Adrenal gland (tissue), 12 donors: ENCODE measurements around the gene CDK17. TPM values are rescaled to one million over a fixed set of nuclear protein-coding genes. Genes with fewer than 3 reads are reported as not detected.

Experiments used
- DNase-seq, 7 donors: peaks; one replicate each; pipeline ENCODE4 v3.0.0-alpha.2; 2019 to 2020
- H3K27ac ChIP-seq, 5 donors: fragments of 200-600 bp; sonication (generic) in 4 of 5; 1 replicate in 3 of 5; 2 replicates in 2 of 5; pipeline versions ENCODE4 v1.5.1 to v1.8.0; 2016 to 2020; ENCODE audit warnings: mild to moderate bottlenecking in 1 of 5
- H3K27me3 ChIP-seq: fragments of 200-600 bp; 2 replicates; pipeline ENCODE4 v1.8.0; 2021
- H3K36me3 ChIP-seq, 2 donors: fragments of 200-600 bp; replicated peaks in 1 of 2; 1 replicate in 1 of 2; 2 replicates in 1 of 2; pipeline versions ENCODE4 v1.5.1 to v1.8.0; 2018 to 2022
- H3K4me1 ChIP-seq, 2 donors: fragments of 200-600 bp; replicated peaks in 1 of 2; 1 replicate in 1 of 2; 2 replicates in 1 of 2; pipeline versions ENCODE4 v1.5.1 to v1.8.0; 2018 to 2021
- H3K4me3 ChIP-seq, 4 donors: fragments of 200-600 bp; sonication (generic) in 3 of 4; one replicate each; pipeline ENCODE4 v1.5.1; 2016 to 2018
- H3K9me3 ChIP-seq, 3 donors: fragments of 200-600 bp; sonication (generic) in 1 of 3; replicated peaks in 1 of 3; 1 replicate in 2 of 3; 2 replicates in 1 of 3; pipeline versions ENCODE4 v1.5.1 to v1.8.0; 2016 to 2021
- CTCF ChIP-seq, 6 experiments: fragments of 450-650 bp in 4 of 6; fragments of 200-600 bp in 2 of 6; sonication (generic) in 1 of 6; IDR thresholded peaks; 1 replicate in 5 of 6; 2 replicates in 1 of 6; pipeline versions ENCODE4 v1.5.1 to v1.8.0; 2016 to 2021; ENCODE audit warnings: antibody characterized with exemption in 6 of 6, mild to moderate bottlenecking in 2 of 6, moderate library complexity in 1 of 6
- POLR2A ChIP-seq, 2 donors: fragments of 450-650 bp; IDR thresholded peaks; one replicate each; pipeline ENCODE4 v1.6.1; 2017; ENCODE audit warnings: antibody characterized with exemption in 2 of 2, mild to moderate bottlenecking in 2 of 2, moderate library complexity in 1 of 2
- WGBS, 4 donors: extraction: QIAGEN DNeasy Blood & Tissue Kit in 2 of 4; methylation state at CpG; one replicate each; pipeline versions ENCODE4 v1.1.5 to v1.1.7; 2013 to 2017; 5-methylcytosine and 5-hydroxymethylcytosine counted together
- intact Hi-C, 2 donors: fragments of 100-400 bp; cut with DNase I; formaldehyde crosslinking; loops; one replicate each; pipeline versions ENCODE4 v1.14.1 to v1.15.0; 2022 to 2023
- polyA plus RNA-seq, 3 donors: library from polyadenylated mRNA; stranded (reverse); fragments of 200-250 nt in 2 of 3; fragments of 350-450 nt in 1 of 3; fragmentation: Illumina TruSeq in 1 of 3; extraction: RNeasy Lipid Tissue Mini Kit (QIAGEN cat#74804) in 1 of 3; gene quantifications; one replicate each; pipeline ENCODE4 v1.2.3, GENCODE V29; 2013 to 2014
- total RNA-seq, 9 donors: library from RNA; depleted of rRNA in 4 of 9; stranded (reverse); fragments of >200 nt in 4 of 9; fragments of 120-200 nt in 1 of 9; fragmentation: NEBNext Ultra II Directional in 1 of 9; extraction: Animal tissue kit (Norgen Biotek cat#: 25700) in 1 of 9; gene quantifications; one replicate each; pipeline versions ENCODE4 v1.1.0 to v1.2.4, GENCODE V29; 2013 to 2023
- donor health status: healthy with polysubstance abuse.
- donor health status: Bipolar disorder and iron deficiency.
- donor health status: DM: yes; HTN: yes; CAD: no.
- donor health status: DM: no; HTN: no; CAD: no.
- donor health status: DM: no; HTN: no; CAD: no.
- donor health status: DM: yes; HTN: yes; CAD: no.

Gene CDK17
- total and polyA plus RNA-seq, 12 donors, result 8.0 to 52.6 (median 21.1) TPM

GRCh38 chr12:96260231-96260630 is 140.0 kb downstream of the CDK17 start:
- Histone ChIP-seq H3K4me1 (peaks cover 0 to 22% of the 10 kb centered on the region in 2 donors), H3K27ac (no peak overlapping the region)

DNA sequence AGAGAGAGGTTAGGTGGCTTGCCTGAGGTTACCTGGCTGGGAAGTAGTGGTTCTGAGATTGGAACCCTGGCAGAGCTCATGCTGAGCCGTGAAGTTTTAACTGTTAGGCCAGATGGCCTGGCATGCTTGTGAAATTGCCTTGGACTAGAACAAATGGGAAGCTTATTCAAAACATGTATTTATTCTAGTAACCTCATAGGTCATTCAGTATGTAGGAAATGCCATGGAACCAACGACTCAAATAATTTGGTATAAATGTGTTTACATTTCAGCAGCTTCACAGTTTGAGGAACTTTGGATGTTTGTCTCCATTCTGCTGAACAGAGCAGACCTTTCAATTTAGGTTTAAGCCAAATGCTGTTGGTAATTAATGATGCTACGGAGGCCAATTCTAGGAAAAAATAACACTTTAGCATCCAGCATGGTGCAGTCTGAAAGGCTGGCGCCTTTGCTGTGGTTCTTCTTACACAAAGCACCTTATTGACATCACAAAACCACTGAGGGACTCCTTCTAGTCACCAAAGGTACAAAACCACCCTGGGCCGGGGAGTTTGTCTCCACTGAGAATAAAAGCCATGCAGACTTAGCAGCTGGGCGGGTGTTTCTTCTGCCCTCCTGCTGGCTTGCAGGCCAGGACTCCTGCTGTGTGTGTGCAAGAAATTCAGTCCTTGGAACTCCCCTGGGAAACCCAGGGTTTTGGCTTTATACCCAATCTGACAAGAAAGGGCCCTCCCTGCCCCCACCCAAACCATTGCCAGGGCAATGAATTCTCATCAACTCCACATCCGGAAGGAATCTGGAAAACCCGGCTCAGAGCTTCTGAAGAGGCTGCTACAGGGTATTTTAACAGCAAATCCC is 141.9 kb downstream of the CDK17 start:
- no peak for TF ChIP-seq CTCF (IDR thresholded peaks at IDR 0.05)
- TF ChIP-seq POLR2A (IDR thresholded peaks at IDR 0.05), result no peak
- H3K27me3 ChIP-seq, result no peaks in the 10 kb centered on the region
- WGBS, 4 donors, result 48 to 66% (median 57%) methylated on average over 6 to 8 of the region's 8 CpGs
- peak overlapping the region in 1 of 5 donors; percentile 44 for H3K27ac ChIP-seq
- intact Hi-C loops, result no loop called here
- peaks cover 0 to 4% of the 10 kb centered on the region in 2 donors for H3K36me3 ChIP-seq
- H3K9me3 ChIP-seq, result no peaks in the 10 kb centered on the region
- peaks cover 0 to 29% of the 10 kb centered on the region in 2 donors for H3K4me1 ChIP-seq
- H3K4me3 ChIP-seq, result no peak overlapping the region
- DNase-seq, result peak in 6 of 7 donors; percentile 44 to 82 (median 58)

More at GRCh38 chr12:96260231-96260630, 140.0 kb downstream of the CDK17 start:
- H3K27me3 ChIP-seq, result no peaks in the 10 kb centered on the region
- no peak overlapping the region for H3K4me3 ChIP-seq
- H3K36me3 ChIP-seq, result peaks cover 0 to 4% of the 10 kb centered on the region in 2 donors
- DNase-seq, result no peak
- whole genome bisulfite sequencing, 4 donors, result 91 to 96% (median 93%) methylated on average over 2 of the region's 2 CpGs
- TF ChIP-seq CTCF (IDR thresholded peaks at IDR 0.05), result no peak
- no peak for TF ChIP-seq POLR2A (IDR thresholded peaks at IDR 0.05)
- no peaks in the 10 kb centered on the region for H3K9me3 ChIP-seq
- intact Hi-C loops, result no loop called here

DNA sequence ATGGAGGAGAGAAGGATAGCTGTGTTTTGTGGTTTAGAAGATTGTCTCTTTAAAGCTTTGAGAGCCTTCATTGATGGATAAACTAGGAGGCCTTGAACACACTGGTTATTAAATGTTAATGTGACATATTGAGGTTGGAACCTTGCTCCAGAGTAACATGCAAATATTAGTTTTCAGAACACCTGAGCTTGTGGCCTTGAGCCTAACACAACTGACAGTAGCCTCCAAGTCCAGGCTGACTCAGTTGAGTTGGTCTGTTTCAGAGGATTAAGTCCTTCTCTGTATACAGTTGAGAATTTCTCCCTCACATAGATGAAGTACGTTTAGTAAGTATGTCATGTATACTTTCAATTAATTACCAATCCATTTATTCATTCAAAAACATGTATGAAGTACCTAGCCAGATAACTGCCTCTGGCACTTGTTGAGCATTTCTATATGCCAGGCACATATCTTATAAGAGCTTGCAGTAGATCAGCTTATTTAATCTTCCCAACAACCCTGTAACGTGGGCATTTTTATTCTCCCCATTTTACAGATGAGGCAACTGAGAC is 142.6 kb downstream of the CDK17 start:
- peak overlapping the region in 1 of 5 donors; percentile 44 for H3K27ac ChIP-seq
- H3K4me1 ChIP-seq, result peaks cover 0 to 29% of the 10 kb centered on the region in 2 donors
- no peak for TF ChIP-seq POLR2A (IDR thresholded peaks at IDR 0.05)
- TF ChIP-seq CTCF (IDR thresholded peaks at IDR 0.05), result no peak
- no peak for DNase-seq
- intact Hi-C loops, result no loop called here
- H3K9me3 ChIP-seq, result no peaks in the 10 kb centered on the region
- H3K36me3 ChIP-seq, result peaks cover 0 to 4% of the 10 kb centered on the region in 2 donors
- H3K4me3 ChIP-seq, result no peak overlapping the region
- WGBS, 4 donors, result 68 to 84% (median 74%) methylated on average over 2 of the region's 2 CpGs
- no peaks in the 10 kb centered on the region for H3K27me3 ChIP-seq

DNA sequence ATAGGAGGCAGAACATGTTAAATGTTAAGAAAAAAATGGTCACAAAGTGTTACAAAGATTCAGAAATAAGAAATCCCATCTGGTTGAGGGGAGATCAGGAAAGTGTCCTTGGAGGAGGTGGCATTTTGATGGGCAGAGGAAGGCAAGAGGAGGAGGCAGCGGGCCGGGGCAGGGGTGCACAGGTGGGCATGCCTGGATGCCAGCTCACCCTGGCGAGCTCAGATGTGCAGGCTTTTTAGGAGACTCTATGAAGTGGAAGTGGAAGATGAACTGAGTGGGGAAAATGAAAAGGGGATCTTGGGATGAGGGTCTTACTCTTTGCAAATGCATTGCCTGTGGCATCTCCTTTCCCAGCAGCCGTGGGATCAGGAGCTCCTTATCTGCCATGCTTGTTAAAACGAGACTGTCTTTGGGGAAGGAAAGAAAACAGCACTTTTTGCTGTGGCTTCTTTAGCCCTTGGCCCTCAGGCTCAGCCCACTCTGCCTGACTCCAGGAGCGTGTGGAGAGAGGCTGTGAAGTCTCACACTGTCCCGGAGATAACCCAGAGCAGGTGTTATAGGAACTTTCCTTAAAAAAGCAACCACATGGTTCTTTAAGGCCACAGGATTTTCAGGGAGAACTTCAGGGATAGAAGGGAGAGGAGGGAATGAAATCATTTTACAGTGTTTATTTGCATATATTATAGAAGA is 143.4 kb downstream of the CDK17 start:
- no peak for DNase-seq
- intact Hi-C loops, result no loop called here
- peak overlapping the region in 1 of 5 donors; percentile 44 for H3K27ac ChIP-seq
- no peak overlapping the region for H3K4me3 ChIP-seq
- no peaks in the 10 kb centered on the region for H3K27me3 ChIP-seq
- H3K36me3 ChIP-seq, result peaks cover 0 to 4% of the 10 kb centered on the region in 2 donors
- no peak for TF ChIP-seq POLR2A (IDR thresholded peaks at IDR 0.05)
- no peak for TF ChIP-seq CTCF (IDR thresholded peaks at IDR 0.05)
- H3K9me3 ChIP-seq, result no peaks in the 10 kb centered on the region
- 75 to 84% (median 81%) methylated on average over 7 of the region's 7 CpGs for WGBS, 4 donors
- peaks cover 0 to 29% of the 10 kb centered on the region in 2 donors for H3K4me1 ChIP-seq
